GM19193 (cell line): ENCODE data around the gene GPAM.

Source experiments
- POLR2A ChIP-seq: IDR thresholded peaks from 4 replicates; pipeline ENCODE4 v1.6.1; 2011; ENCODE audit not compliant: insufficient read depth, insufficient read length; ENCODE audit errors: extremely low read depth

Gene GPAM

GRCh38 chr10:112202076-112202475 is 18.5 kb upstream of the GPAM start:
- no peak for TF ChIP-seq POLR2A

GRCh38 chr10:112201334-112201733 is 17.8 kb upstream of the GPAM start:
- no peak for TF ChIP-seq POLR2A

GRCh38 chr10:112195224-112195623 is 11.7 kb upstream of the GPAM start:
- TF ChIP-seq POLR2A, result no peak

- TF ChIP-seq POLR2A, result no peak
These were observed 8.2 kb upstream of the GPAM start for GRCh38 chr10:112191791-112192190.

- no peak for TF ChIP-seq POLR2A
These were observed 7.6 kb upstream of the GPAM start for GRCh38 chr10:112191041-112191590.

- TF ChIP-seq POLR2A, result no peak
These were observed 5.9 kb upstream of the GPAM start for GRCh38 chr10:112189465-112189864.

GRCh38 chr10:112187527-112187926 is 4.0 kb upstream of the GPAM start:
- TF ChIP-seq POLR2A, result no peak

- TF ChIP-seq POLR2A, result no peak
These were observed 2.4 kb upstream of the GPAM start for GRCh38 chr10:112185959-112186358.

- TF ChIP-seq POLR2A, result no peak
These were observed 814 bp upstream of the GPAM start for GRCh38 chr10:112184379-112184778.

- no peak for TF ChIP-seq POLR2A
These were observed 447 bp upstream of the GPAM start for GRCh38 chr10:112184052-112184371.

- no peak for TF ChIP-seq POLR2A
These were observed 709 bp downstream of the GPAM start for GRCh38 chr10:112182784-112183328.

- TF ChIP-seq POLR2A, result no peak
These were observed 6.3 kb downstream of the GPAM start for GRCh38 chr10:112177247-112177646.

- TF ChIP-seq POLR2A, result no peak
These were observed 7.0 kb downstream of the GPAM start for GRCh38 chr10:112176543-112176942.

GRCh38 chr10:112175409-112175808 is 8.2 kb downstream of the GPAM start:
- no peak for TF ChIP-seq POLR2A

- TF ChIP-seq POLR2A, result no peak
These were observed 10.4 kb downstream of the GPAM start for GRCh38 chr10:112173206-112173605.

- no peak for TF ChIP-seq POLR2A
These were observed 14.8 kb downstream of the GPAM start for GRCh38 chr10:112168733-112169132.

GRCh38 chr10:112166800-112167199 is 16.8 kb downstream of the GPAM start:
- TF ChIP-seq POLR2A, result no peak
